Epithelial cell of proximal tubule (primary cell): ENCODE measurements around the gene IRS1. TPM values are rescaled to one million over a fixed set of nuclear protein-coding genes. Genes with fewer than 3 reads are reported as not detected.

ENCODE experiments used
- DNase-seq: peaks from one replicate; pipeline ENCODE4 v3.0.0-alpha.2; 2011; ENCODE audit warnings: low read depth
- H3K4me3 ChIP-seq: 2 replicates; pipeline ENCODE4 v1.5.1; 2011; ENCODE audit warnings: low read depth, mild to moderate bottlenecking, low read length
- total RNA-seq: library from RNA; depleted of rRNA; stranded (reverse); fragments of >200 nt; gene quantifications from 2 replicates; pipeline ENCODE4 v1.2.3, GENCODE V29; 2015
- TF ChIP-seq, protein P1 (sequence below): conservative IDR thresholded peaks from 2 replicates; pipeline ENCODE4 v1.5.1; 2012; ENCODE audit warnings: low read depth, mild to moderate bottlenecking, low read length

IRS1 gene
- total RNA-seq, 1 donor from 2014 or later: 13.0 TPM

DNA sequence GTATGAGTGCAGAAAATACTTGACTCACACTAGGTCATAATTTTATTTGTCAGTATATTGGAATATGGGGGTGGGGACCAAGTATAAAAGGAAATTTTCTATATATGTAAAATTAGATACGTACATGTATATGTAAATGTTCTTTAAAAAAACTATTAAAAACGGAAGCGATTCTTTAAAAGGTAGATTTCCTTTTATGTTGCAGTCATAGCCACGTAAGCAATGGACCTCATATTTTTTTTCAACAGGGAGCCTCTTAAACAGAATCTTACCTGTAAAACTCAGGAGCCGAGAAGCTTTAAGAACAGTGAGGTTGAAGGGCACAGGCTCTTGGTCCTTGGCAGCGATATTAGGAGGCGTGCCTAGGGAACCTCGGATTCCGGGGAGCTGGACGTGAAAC, 39.5 kb upstream of the IRS1 start:
- TF ChIP-seq, protein P1, sequence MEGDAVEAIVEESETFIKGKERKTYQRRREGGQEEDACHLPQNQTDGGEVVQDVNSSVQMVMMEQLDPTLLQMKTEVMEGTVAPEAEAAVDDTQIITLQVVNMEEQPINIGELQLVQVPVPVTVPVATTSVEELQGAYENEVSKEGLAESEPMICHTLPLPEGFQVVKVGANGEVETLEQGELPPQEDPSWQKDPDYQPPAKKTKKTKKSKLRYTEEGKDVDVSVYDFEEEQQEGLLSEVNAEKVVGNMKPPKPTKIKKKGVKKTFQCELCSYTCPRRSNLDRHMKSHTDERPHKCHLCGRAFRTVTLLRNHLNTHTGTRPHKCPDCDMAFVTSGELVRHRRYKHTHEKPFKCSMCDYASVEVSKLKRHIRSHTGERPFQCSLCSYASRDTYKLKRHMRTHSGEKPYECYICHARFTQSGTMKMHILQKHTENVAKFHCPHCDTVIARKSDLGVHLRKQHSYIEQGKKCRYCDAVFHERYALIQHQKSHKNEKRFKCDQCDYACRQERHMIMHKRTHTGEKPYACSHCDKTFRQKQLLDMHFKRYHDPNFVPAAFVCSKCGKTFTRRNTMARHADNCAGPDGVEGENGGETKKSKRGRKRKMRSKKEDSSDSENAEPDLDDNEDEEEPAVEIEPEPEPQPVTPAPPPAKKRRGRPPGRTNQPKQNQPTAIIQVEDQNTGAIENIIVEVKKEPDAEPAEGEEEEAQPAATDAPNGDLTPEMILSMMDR: no peak
- H3K4me3 ChIP-seq: peak overlapping the region; percentile 12
- no peak for DNase-seq

DNA sequence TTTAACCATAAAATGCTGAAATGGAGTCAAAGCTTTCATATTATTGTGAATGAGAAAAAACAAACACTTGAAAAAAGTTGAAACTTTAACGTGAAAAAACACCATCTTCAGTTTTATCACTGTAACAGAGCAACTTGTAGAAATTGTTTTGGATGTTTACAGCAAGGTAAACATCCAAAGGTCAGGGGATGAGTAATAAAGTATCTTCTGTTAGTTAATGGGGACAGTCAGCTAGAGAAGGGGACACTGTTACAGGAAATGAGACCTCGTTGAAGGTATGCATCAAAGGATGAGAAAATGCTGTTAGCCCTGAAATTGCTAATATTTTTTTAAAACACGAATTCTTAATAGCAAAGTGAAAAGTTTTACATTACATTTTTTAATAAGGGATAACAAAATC, 39.1 kb upstream of the IRS1 start:
- TF ChIP-seq, protein P1: no peak
- DNase-seq: no peak
- no peak overlapping the region for H3K4me3 ChIP-seq

DNA sequence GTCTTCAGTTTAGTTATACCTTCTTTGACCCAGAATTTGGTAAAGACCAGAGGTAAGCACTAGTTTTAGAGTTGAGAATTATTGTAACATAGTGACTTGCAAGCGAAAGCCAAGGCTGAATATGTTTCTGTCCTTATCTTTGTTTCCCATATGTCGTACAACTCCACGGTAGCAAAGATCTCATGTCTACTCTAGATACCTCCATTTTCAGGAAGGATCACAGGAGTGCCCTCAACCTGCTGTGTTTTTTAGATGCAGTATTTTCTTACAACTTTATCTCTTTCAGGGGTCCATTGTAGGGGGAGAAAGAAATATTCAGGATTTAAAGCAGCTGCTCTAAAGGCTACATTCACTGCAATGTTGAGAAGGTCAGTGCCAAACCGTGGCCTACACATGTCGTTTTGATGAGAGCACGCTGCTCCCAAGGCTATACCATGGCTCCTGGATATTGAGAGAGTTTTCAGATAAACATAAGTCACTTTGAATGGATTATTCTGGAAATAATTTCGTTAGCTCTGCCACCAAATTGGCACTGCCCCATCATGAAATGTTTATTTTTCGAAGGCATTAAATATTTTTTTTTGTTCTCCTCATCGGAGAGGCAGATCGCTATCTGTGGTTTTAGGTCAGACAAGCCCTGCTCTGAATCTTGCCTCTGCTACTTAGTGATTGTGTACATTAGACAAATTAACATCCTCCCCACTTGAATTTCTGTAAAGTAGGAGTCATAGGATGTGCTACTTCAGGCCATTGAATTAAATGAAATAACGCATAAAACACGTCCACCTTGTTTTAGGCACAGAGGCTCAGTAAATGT, 38.4 kb upstream of the IRS1 start:
- no peak overlapping the region for H3K4me3 ChIP-seq
- no peak for DNase-seq

DNA sequence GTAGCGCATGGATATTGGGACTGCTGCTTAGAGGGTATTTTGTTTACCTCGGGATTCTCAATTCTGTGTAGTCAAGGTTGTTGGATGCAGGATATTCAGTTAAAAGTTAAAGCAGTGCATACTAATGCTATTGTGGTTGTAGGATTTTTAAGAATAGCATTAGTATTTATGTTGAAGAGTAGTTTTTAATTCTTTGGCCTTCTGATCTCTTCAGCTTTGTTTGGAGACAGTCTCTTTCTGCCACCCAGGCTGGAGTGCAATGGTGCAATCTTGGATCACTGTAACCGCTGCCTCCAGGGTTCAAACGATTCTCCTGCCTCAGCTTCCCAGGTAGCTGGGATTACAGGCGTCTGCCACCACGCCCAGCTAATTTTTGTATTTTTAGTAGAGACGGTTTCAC, 37.7 kb upstream of the IRS1 start:
- TF ChIP-seq, protein P1: no peak
- DNase-seq: no peak
- peak overlapping the region; percentile 75 for H3K4me3 ChIP-seq

More for the DNA sequence above, 38.4 kb upstream of the IRS1 start:
- TF ChIP-seq, protein P1: no peak

DNA sequence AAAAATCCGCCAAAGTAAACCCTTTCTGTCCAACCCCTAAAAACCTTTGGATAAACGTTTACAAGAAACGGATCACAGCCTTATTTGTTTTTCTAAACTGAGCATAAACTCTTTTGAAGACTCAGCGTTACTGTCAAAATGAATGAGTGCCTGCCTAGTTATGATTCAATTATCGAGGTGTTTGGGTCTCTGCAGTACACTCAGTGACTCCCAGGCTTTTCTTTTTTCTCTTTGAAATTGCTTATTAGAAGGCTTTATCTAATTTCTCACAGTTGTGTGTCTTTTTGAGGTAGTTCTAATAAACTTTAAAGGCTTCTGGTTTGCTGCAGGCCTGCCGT, 36.9 kb upstream of the IRS1 start:
- H3K4me3 ChIP-seq: peak overlapping the region; percentile 75
- no peak for DNase-seq
- TF ChIP-seq, protein P1: no peak

DNA sequence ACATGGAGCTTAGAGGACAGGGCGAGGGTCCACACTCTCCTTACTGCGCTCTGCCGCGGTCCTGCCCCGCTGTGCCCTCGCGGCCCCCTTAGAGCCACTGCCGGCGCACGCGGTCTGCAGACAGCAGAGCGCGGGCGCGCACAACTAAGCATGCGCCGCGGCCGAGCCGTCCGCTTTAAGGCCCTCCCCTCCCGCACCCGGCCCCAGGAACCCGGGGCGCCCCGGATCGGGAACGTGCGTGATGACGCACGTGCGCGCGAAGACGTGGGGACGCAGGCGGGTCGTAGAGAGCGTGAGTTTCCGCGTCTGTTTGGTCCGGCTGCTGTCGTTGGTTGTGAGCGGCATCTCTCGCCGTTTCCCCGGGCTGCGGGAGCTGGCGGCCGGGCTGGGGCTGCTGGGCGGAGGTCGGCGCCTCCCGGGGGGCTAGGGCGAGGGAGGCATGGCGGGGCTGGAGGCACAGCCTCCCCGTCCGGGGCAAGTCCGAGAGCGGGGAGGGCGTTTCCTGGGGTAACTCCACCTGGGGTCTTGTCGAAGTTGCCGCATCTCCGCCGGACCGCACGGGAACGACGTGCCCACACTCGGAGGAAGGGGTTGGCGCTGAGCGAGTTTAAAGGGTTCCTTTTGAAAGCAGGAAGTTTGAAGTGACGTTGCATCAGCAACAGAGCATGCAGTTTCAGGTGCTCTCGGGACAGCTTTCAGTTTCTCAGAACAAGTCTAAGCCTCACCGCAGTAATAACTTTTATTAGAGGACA, 36.4 kb upstream of the IRS1 start, which contains the start of gene RHBDD1:
Gene RHBDD1 (plus strand): TSS at position 259 of the 752 bp plus-strand sequence. CDS start 28,640 bp downstream, outside the sequence.
- peak within 1 kb of the TSS; percentile 75 for H3K4me3 ChIP-seq
- TF ChIP-seq, protein P1: no peak
- peak; percentile 57 for DNase-seq
